ENCODE data around the gene SPN.
A peak's percentile ranks its signal among the peaks of the same experiment; 100 is the strongest.
"Not testable (repeated sequence)": the region's sequence is repeated elsewhere in the genome, so short reads cannot be mapped to it uniquely, and the experiment has no call there.

Gene SPN, protein sequence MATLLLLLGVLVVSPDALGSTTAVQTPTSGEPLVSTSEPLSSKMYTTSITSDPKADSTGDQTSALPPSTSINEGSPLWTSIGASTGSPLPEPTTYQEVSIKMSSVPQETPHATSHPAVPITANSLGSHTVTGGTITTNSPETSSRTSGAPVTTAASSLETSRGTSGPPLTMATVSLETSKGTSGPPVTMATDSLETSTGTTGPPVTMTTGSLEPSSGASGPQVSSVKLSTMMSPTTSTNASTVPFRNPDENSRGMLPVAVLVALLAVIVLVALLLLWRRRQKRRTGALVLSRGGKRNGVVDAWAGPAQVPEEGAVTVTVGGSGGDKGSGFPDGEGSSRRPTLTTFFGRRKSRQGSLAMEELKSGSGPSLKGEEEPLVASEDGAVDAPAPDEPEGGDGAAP

DNA sequence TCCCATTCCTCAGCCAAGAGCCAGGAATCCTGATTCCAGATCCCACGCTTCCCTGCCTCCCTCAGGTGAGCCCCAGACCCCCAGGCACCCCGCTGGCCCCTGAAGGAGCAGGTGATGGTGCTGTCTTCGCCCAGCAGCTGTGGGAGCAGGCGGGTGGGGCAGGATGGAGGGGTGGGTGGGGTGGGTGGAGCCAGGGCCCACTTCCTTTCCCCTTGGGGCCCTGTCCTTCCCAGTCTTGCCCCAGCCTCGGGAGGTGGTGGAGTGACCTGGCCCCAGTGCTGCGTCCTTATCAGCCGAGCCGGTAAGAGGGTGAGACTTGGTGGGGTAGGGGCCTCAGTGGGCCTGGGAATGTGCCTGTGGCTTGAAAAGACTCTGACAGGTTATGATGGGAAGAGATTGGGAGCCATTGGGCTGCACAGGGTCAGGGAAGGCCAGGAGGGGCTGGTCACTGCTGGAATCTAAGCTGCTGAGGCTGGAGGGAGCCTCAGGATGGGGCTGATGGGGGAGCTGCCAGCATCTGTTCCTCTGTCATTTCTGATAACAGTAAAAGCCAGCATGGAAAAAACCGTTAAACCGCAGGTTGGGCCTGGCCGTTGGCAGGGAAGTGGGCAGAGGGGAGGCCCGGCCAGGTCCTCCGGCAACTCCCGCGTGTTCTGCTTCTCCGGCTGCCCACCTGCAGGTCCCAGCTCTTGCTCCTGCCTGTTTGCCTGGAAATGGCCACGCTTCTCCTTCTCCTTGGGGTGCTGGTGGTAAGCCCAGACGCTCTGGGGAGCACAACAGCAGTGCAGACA, at the start of gene SPN:
TSS of gene SPN (plus strand) at position 232 of the 791 bp plus-strand sequence. CDS start at position 714, 482 bp downstream.
- DNase-seq = peak; percentile 75

DNA sequence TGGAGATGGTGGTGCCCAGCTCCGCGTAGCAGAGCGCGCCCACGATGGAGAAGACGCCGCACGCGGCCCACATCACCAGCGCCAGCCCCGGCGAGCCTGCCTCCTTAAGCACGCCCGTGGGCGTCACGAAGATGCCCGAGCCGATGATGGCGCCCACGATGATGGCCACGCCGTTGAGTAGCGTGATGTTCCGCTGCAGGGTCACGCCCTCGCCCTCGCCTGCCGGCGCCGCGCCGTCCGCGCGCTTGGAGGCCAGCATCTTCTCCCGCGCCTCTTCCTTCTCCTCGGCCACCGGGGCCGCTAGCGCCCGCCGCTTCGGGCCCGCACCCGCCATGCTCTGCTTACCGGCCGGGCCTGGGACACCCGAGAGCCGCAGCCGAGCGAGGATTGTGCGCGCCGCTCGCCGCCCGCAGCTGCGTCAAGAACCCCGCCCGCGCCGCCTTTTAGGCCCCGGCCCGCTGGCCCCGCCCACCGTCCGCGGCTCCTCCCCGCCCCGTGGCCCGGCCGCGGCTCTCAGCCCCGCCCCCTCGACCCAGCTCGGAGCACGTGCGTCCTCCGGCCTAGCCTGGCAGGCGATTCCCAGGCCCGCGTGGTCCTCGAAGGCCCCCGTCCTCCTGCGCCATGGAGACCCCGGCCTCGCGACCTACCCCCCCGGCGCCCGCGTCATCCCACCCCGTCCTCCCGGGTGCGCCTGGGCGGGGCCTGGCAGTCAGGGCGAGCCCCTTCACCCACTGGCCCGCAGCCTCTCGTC, 49.6 kb upstream of the SPN start:
- DNase-seq = peak; percentile 96

DNA sequence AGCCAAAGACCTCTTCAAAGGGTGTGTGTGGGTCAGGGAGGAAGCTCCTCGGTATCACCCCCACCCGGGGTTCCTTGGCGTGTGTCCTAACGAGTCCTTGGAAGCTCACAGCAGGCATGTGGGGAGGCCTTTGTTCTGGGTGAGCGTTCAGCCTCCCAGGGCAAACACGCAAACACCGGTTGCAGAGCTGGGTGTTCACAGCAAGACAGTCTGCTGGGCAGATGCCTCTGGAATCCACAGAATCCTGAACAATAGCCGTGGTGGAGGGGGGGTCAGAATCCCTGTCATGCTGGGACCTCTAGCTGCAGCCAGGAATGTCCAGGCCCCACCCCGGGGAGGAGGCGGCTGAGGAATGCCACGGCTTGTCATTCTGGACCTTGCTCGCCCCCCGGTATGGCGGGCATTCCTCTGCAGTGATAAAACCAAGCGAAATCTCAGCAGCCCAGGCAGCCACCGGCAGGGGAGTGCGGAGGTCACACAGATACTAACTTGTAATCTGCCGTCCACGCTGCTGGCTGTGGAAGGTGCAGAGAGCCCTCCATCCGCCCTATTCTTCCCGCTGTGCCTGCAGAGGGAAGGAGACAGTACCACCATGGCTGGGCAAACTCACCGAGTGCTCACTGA, 48.2 kb upstream of the SPN start:
- DNase-seq = not testable (repeated sequence)

DNA sequence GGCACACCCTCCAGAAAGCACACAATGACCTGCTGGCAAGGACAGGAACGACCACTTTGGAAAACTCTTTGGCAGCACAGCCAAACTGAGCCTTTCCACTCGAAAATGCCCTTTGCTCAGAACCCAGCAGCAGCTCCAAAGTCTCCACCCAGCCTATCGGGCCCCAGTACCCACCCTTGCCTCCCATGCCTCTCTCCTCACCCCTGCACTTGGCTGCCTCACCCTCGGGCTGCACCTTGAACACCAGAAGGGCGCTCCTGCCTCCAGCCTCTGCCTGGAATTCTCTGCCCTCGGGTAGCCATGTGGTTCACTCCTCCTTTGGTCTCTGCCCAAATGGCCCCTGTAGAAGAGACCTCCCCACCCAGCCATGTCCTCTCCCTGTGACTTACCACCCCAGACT, 46.9 kb upstream of the SPN start:
- DNase-seq = not testable (repeated sequence)

DNA sequence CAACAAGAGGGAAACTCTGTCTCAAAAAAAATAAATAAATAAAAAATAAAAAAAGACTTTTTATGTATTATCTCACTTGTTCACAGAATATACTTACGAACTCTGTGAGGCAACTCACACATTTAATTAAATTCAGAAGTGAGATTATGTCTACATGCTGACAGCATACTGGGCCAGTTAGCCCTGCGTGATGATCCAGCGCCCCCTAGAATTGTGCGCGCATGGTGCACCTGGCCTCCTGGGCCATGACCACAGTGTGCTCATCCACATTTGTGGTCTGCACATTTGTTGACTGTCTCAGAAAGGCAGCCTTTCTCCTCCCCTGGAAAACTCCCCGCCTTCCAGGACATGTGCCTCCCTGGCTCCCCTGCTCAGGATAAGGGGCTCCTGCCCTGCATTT, 42.5 kb upstream of the SPN start:
- peak; percentile 78 for DNase-seq

DNA sequence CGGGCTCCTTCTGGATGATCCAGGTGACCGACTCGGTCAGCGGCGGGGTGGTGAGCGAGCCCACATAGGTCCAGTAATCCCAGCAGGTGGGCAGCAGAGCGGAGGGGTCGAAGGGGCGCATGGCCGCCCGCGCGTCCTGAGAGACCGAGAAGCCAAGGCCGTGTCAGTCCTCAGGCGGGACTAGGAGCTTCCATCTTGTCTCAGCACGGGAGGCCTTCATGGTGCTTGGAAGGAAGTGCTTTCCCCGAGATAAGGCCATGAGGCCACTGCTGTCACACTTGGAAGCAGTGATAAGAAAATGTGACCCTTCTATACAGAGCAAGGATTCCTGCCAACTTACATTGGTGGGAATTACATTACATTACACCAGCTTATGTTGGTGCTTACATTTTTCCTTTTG, 40.3 kb upstream of the SPN start:
- not testable (repeated sequence) for DNase-seq

DNA sequence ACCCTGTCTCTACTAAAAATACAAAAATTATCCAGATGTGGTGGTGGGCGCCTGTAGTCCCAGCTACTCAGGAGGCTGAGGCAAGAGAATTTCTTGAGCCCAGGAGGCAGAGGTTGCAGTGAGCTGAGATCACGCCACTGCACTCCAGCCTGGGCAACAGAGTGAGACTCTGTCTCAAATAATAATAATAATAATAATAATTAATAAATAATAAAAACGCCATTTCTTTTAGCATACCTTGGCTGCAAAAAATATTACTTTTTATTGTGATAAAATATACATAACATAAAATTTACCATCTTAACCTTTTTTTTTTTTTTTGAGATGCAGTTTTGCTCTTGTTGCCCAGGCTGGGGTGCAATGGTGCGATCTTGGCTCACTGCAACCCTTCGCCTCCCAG, 39.8 kb upstream of the SPN start:
- not testable (repeated sequence) for DNase-seq

DNA sequence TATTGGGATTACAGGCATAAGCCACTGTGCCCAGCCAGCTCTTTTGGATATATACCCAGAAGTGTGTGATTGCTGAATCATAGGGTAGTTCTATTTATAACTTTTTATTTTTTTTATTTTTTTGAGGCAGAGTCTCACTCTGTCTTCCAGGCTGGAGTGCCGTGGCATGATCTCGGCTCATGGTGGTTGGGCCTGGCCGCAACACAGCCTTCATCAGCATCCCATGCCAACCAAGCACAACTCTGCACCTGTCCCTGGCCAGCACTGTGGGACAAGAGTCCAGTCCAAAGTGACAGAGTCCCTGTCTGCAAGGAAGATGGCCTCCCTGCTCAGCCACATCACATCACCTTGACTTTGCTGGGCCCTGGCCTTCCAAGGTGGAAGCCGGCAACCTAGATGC, 37.9 kb upstream of the SPN start:
- not testable (repeated sequence) for DNase-seq

DNA sequence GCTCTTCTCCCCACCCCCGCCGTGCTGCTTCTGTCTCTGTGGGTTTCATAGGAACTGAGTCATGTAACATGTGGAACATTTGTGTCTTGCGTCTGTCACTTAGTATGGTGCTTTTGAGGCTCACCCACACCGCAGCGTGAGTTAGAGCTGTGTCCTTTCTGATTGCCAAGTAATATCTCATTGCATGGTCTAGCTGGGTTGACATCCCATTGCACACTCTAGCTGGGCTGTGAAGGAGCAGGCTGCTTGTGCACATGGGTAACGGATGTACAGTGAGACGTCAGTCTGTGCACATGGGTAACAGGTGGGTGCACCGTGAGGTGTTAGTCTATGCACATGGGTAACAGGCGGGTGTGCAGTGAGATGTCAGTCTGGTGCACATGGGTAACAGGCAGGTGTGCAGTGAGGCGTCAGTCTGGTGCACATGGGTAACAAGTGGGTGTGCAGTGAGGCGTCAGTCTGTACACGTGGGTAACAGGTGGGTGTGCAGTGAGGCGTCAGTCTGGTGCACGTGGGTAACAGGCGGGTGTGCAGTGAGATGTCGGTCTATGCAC, 36.2 kb upstream of the SPN start:
- peak; percentile 83 for DNase-seq

DNA sequence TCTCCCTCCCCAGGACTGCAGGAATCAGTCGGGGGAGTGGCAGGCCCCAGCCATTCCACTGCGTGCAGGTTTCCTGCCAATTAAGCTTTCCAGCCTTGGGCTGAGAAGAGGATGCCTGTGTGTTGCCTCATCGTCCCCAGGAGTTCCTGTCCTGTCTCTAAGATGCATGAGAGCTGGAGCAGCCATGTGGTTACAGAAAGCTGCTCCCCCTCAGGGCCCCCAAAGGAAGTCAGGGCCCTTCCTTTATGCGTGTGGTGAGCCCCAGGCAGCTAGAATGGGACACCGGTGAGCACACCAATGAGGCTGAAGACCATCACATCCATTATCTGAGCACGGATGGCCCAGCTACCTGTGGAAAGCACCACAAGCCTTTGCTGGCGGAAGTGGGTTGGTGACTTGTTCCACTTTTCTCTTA, 35.4 kb upstream of the SPN start:
- DNase-seq = not testable (repeated sequence)

DNA sequence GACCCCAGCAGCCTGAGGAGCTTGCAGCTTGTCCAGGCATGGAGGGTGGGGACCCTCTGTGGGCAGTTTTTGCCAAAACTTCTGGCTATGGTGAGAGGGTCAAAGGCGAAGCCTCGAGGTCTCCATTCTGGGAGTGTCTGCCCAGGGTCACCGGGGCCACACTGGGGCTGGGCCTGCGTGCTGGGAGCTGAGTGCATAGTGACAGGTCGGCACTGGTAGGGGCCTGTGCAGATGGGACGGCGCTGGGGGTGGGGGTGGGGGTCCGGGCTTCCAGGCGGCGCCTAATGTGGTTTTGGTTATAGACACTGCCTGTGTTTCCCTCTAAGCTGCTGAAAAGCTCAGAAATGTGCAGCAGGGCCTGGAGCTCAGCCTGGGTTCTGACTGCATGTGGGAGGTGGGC, 34.3 kb upstream of the SPN start:
- DNase-seq = not testable (repeated sequence)

DNA sequence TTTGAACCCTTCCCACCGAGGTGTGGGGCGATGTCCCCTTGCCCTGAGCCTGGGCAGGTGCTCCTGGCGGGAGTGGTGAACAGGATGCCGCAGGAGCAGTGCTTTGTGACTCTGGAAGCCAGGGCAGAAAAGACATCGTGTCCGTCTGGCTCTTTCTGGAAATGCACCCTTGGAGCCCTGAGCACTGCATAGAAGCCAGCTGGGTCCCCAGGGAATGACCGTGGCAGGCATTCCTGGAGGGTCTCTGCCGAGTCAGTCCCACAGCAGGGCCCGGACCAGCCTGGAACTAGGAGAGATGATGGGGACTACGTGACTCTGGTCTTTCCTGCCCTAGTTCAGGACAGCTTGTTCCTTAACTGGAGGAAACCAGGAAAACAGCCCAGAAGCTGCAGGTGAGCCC, 33.7 kb upstream of the SPN start:
- not testable (repeated sequence) for DNase-seq

DNA sequence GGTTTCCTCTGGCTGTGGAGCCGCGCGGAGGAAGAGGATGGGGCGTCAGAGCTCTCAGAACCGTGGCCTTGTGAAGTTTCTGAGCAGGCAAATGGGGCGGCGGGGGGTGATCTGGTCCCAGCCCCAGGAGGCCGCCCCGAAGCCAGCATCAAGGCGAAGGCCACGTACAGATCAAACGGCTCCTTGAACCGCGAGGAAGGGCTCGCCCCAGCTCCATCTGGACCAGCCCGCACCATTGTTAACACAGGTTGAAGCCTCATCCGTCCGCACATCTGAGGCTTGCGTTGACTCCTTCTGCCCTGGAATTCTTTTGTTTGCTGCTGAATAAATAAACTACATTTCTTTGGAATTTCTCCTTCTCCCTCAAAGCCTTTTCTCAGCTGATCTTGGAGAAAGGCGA, 31.4 kb upstream of the SPN start:
- not testable (repeated sequence) for DNase-seq

DNA sequence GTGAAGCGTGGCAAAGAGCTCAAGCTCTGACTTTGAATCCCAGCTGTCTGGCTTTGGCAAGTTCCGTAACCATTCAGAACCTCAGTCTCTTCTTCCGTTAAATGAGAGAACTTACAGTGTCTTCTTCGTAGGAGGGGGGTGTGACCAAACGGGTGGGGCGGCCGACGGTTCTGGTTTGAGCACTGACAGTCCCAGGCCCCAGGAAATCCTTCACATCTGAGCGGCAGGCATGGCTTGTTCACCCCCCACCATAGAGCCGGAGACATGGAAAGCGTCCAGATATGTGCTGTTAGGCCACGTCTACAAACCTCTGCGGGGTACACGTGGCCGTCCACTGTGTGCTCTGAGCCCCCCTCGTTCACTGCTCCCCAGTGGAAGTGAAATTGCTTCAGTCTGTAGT, 27.1 kb upstream of the SPN start:
- not testable (repeated sequence) for DNase-seq

DNA sequence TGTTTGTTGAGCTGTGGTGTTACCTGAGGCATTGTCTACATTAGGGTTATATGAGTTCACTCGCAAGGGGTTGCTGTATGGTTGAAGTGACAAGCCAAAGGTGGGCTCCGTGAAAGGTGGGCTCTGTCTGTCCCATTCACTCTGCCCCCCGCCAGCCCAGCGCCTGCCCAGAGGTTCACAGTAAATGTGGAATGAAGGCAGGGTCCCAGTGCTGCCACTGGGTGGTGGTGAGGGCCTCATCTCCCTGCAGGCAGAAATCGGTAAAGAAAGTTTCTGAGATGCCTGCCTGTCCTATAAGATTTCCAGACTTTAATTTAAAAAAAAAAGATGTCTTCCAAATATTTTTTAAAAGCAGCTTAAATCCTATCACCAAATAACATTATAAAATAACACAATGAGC, 26.7 kb upstream of the SPN start:
- not testable (repeated sequence) for DNase-seq

DNA sequence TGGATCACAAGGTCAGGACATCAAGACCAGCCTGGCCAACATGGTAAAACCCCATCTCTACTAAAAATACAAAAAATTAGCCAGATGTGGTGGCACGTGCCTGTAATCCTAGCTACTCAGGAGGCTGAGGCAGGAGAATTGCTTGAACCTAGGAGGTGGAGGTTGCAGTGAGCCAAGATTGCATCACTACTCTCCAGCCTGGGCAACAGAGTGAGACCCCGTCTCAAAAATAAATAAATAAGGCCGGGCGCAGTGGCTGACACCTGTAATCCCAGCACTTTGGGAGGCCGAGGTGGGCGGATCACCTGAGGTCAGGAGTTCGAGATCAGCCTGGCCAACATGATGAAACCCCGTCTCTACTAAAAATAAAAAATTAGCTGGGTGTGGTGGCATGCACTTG, 24.3 kb upstream of the SPN start:
- DNase-seq = not testable (repeated sequence)

DNA sequence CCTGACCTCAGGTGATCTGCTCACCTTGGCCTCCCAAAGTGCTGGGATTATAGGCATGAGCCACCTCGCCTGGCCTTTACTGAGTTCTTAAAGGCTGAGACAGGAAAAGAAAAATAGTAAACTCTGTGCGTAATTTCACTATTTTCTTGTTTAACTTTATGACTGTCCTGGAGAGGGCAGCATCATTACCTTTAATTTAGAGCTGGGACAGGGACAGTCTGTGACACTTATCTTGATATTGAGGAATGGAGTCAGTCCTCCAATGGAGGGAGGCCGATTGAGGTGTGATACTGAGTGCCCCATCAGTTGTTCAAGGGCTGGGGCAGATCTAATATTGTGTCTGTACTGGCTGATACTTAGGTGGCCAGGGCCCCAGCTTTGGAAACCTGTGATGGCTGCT, 21.5 kb upstream of the SPN start:
- DNase-seq = no peak

DNA sequence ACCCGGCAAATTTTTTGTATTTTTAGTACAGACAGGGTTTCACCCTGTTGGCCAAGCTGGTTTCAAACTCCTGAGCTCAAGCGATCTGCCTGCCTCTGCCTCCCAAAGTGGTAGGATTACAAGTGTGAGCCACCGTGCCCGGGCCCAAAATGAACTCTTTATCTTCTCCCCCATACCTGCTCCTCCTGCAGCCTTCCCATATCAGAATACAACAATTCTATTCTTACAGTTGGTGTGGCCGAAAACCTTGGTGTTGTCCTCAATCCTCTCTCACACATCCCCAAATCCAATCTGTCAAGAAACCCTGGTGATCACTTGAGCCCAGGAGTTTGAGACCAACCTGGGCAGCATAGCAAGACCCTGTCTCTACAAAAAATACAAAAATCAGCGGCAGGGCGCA, 19.5 kb upstream of the SPN start:
- DNase-seq = no peak

DNA sequence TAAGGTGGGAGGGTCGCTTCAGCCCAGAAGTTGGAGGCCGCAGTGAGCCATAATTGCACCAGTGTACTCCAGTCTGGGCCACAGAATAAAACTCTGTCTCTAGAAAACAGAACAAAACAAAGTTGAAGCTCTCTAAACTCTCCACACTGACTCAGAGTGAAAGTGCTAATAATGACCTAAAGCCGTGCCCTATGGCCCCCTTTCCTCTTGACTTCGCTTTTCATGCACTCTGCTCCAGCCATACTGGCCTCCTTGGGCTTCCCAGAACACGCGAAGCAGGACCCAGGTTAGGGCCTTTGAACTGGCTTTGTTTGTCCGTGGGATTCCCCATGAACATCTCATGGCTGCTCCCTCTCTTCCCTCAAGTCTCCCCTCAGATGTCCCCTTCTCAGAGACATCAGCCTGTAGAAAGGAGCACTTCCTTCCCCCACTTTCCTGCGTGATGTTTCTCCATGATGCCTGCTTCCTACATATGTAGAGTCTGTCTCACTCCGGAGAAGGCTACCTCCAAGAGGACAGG, 18.6 kb upstream of the SPN start:
- no peak for DNase-seq

DNA sequence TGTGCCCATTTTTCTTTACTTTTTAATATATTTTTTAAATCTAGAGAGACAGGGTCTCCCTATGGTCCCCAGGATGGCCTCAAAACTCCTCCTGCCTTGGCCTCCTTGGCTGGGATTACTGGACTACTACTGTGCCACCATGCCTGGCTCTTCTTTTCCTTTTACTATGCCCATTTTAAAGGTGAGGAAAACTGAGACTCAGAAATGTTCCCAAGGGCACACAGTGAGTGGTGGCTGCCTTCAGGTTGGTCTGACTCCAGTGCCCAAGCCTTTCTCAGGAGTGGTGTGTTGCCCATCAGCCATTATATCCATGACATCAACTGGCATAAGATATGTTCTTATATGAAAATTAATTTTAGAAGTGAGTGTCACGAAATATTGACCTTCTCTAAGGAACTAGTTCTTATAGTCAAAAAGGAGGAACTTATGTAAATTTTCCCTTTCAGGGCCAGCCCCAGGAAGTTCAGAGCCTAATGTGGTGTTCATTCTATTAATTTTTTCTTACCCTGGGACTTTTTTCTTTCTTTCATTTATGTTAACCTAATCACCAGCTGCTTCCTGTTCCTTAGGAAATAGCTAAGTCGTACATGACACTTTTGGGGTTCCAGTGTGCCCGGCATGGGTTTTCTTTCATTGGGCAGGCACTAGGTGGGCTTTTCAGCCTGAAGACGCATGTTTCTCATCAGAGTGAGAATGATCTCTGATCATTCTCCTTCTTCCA, 17.9 kb upstream of the SPN start:
- DNase-seq = no peak

DNA sequence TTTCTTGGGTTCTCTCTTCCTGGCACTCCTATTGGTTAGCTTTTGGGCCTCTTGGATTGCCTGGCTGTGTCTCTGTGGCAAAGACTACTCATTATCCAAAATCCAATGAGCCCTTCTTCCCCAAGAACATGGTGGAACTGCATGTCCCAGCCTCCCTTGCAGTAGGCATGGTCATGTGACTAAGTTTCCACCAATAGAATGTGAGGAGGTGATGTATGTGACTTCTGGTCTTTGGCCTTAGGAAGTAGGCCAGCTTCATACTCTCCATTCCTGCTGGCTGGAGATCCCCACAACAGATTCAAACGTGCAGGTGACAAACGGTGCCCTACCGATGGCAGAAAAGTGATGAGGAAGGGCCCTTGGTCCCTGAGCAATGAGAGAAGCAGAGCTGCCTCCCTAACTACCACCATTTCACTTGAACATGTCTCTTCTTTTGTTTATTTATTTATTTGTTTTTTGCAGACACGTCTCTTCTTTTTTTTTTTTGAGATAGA, 17.3 kb upstream of the SPN start:
- no peak for DNase-seq
